PFSK-1 (cell line): ENCODE results near the gene POLR1E.

Source experiments
- FOXP2 ChIP-seq: optimal IDR thresholded peaks from 2 replicates; pipeline ENCODE3; 2011; ENCODE audit warnings: borderline replicate concordance, control low read depth, inconsistent platforms; ENCODE audit not compliant: insufficient read depth; ENCODE audit errors: extremely low read length, extremely low read depth
- POLR2AphosphoS5 ChIP-seq: IDR thresholded peaks from 2 replicates; pipeline ENCODE4 v1.6.1; 2012; ENCODE audit warnings: low read depth, mild to moderate bottlenecking, control low read depth, low read length, moderate library complexity
- REST ChIP-seq, 2 experiments: IDR thresholded peaks; 2 replicates each; pipeline versions ENCODE4 v1.6.1 to v1.8.0; 2011 to 2012; ENCODE audit warnings: low read depth in 2 of 2, low read length in 2 of 2, control low read depth in 1 of 2, inconsistent platforms in 1 of 2, mild to moderate bottlenecking in 1 of 2, moderate library complexity in 1 of 2; ENCODE audit not compliant: insufficient read depth in 1 of 2
- SIN3A ChIP-seq: IDR thresholded peaks from 2 replicates; pipeline ENCODE4 v1.6.1; 2012; ENCODE audit warnings: mild to moderate bottlenecking, low read length, moderate library complexity, borderline replicate concordance; ENCODE audit not compliant: insufficient read depth
- TAF1 ChIP-seq: IDR thresholded peaks from 2 replicates; pipeline ENCODE4 v1.6.1; 2012; ENCODE audit warnings: low read length, control low read depth, borderline replicate concordance; ENCODE audit not compliant: insufficient read depth

POLR1E gene

GRCh38 chr9:37495571-37495970, 9.8 kb downstream of the POLR1E start:
- no peak for TF ChIP-seq FOXP2
- TF ChIP-seq TAF1 = no peak
- TF ChIP-seq SIN3A = no peak
- TF ChIP-seq REST (IDR thresholded peaks at IDR 0.05; ENCODE audit: insufficient read depth in 1 of 2, low read depth in 2 of 2, low read length in 2 of 2) = no peak
- no peak for TF ChIP-seq POLR2AphosphoS5

- no peak for TF ChIP-seq POLR2AphosphoS5
- TF ChIP-seq REST (IDR thresholded peaks at IDR 0.05; ENCODE audit: insufficient read depth in 1 of 2, low read depth in 2 of 2, low read length in 2 of 2) = no peak
- TF ChIP-seq FOXP2 = no peak
- no peak for TF ChIP-seq SIN3A
- TF ChIP-seq TAF1 = no peak
Observed at GRCh38 chr9:37496020-37496419, 10.3 kb downstream of the POLR1E start.

DNA sequence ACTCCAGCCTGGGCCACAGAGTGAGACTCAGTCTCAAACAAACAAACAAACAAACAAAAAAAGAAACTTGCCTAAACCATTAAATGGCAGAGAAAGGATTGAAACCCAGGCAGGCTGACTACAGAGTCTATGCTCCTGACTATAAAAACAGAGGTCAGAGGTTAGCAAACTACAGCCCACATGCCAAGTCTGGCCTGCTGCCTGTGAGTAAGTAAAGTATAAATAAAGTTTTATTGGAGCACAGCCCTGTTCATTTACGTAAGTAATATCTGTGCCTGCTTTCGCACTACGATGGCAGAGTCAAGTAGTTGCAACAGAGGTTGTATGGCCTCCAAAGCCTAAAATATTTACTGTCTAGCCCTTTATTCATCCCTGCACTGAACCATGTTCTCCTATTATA, 11.6 kb downstream of the POLR1E start:
- TF ChIP-seq SIN3A (no peak), TAF1 (no peak), REST (IDR thresholded peaks at IDR 0.05; ENCODE audit: insufficient read depth in 1 of 2, low read depth in 2 of 2, low read length in 2 of 2) (no peak), FOXP2 (no peak), POLR2AphosphoS5 (no peak)

- TF ChIP-seq FOXP2 = no peak
Observed at GRCh38 chr9:37498457-37498856, 12.7 kb downstream of the POLR1E start.

DNA sequence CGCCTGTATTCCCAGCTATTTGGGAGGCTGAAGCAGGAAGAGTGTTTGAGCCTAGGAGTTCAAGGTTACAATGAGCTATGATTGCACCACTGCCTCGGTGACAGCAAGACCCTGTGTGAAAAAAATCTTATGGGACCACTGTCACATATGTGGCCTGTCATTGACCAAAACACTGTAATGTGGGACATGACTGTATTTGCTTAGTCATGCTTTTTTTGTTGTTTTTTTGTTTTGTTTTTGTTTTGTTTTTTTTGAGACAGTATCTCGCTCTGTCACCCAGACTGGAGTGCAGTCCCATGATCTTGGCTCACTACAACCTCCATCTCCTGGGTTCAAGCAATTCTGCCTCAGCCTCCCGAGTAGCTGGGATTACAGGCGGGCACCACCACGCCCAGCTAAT, 13.5 kb downstream of the POLR1E start:
- TF ChIP-seq FOXP2 (no peak), POLR2AphosphoS5 (no peak), REST (IDR thresholded peaks at IDR 0.05; ENCODE audit: insufficient read depth in 1 of 2, low read depth in 2 of 2, low read length in 2 of 2) (no peak), TAF1 (no peak), SIN3A (no peak)
